SK-N-SH treated with all-trans-retinoic acid at 6 μM for 48 hours (cell line): ENCODE measurements around the gene DDX39A.

Experiments used
- ATAC-seq: fragments of 200-7000 bp; cut with Tn5 transposase; 3 replicates; pipeline ENCODE4 v1.9.1; 2020; ENCODE audit warnings: mild to moderate bottlenecking, moderate library complexity
- ARNTL ChIP-seq: fragments of 450-650 bp; formaldehyde crosslinking; IDR thresholded peaks from 2 replicates; pipeline ENCODE4 v1.5.0; 2020; ENCODE audit warnings: low read depth, mild to moderate bottlenecking, moderate library complexity, borderline replicate concordance
- BACH2 ChIP-seq: fragments of 250-450 bp; sonication (Bioruptor Pico); IDR thresholded peaks from 2 replicates; pipeline ENCODE4 v1.9.0; 2021; ENCODE audit warnings: mild to moderate bottlenecking, borderline replicate concordance
- CREB5 ChIP-seq: fragments of 250-450 bp; sonication (Bioruptor Pico); IDR thresholded peaks from 2 replicates; pipeline ENCODE4 v1.5.1; 2020; ENCODE audit warnings: low read depth, mild to moderate bottlenecking, moderate library complexity
- CSDC2 ChIP-seq: fragments of 250-450 bp; sonication (Bioruptor Pico); IDR thresholded peaks from 2 replicates; pipeline ENCODE4 v1.5.0; 2020; ENCODE audit warnings: mild to moderate bottlenecking, moderate library complexity
- CSRNP3 ChIP-seq: fragments of 250-450 bp; sonication (Bioruptor Pico); IDR thresholded peaks from 2 replicates; pipeline ENCODE4 v1.5.1; 2021; ENCODE audit warnings: mild to moderate bottlenecking, moderate library complexity
- ESRRG ChIP-seq: fragments of 250-450 bp; sonication (Bioruptor Pico); IDR thresholded peaks from 2 replicates; pipeline ENCODE4 v1.6.1; 2021; ENCODE audit warnings: mild to moderate bottlenecking
- GLIS3 ChIP-seq: fragments of 250-450 bp; sonication (Bioruptor Pico); IDR thresholded peaks from 2 replicates; pipeline ENCODE4 v1.5.0; 2020; ENCODE audit warnings: mild to moderate bottlenecking, moderate library complexity
- ISL1 ChIP-seq: fragments of 250-450 bp; sonication (Bioruptor Pico); IDR thresholded peaks from 2 replicates; pipeline ENCODE4 v2.1.2; 2022; ENCODE audit warnings: mild to moderate bottlenecking, moderate library complexity
- OSR1 ChIP-seq: fragments of 250-450 bp; sonication (Bioruptor Pico); IDR thresholded peaks from 2 replicates; pipeline ENCODE4 v1.8.0; 2022; ENCODE audit warnings: moderate library complexity, mild to moderate bottlenecking, inconsistent platforms
- POU6F1 ChIP-seq: fragments of 250-450 bp; sonication (Bioruptor Pico); IDR thresholded peaks from 2 replicates; pipeline ENCODE4 v1.8.0; 2021; ENCODE audit warnings: low read depth, mild to moderate bottlenecking, moderate library complexity, borderline replicate concordance
- PPARA ChIP-seq: fragments of 250-450 bp; sonication (Bioruptor Pico); IDR thresholded peaks from 2 replicates; pipeline ENCODE4 v1.5.0; 2020; ENCODE audit warnings: mild to moderate bottlenecking, borderline replicate concordance
- SNAI2 ChIP-seq: fragments of 250-450 bp; sonication (Bioruptor Pico); IDR thresholded peaks from 2 replicates; pipeline ENCODE4 v1.5.0; 2020; ENCODE audit warnings: mild to moderate bottlenecking, moderate library complexity
- TCF4 ChIP-seq: fragments of 250-450 bp; sonication (Bioruptor Pico); IDR thresholded peaks from 2 replicates; pipeline ENCODE4 v1.8.0; 2021; ENCODE audit warnings: mild to moderate bottlenecking, moderate library complexity, borderline replicate concordance
- TOX ChIP-seq: fragments of 250-450 bp; sonication (Bioruptor Pico); IDR thresholded peaks from 2 replicates; pipeline ENCODE4 v1.8.0; 2021; ENCODE audit warnings: mild to moderate bottlenecking, moderate library complexity, borderline replicate concordance
- TSHZ2 ChIP-seq: fragments of 250-450 bp; sonication (Bioruptor Pico); IDR thresholded peaks from 2 replicates; pipeline ENCODE4 v1.5.0; 2020; ENCODE audit warnings: mild to moderate bottlenecking, moderate library complexity
- ZC3H10 ChIP-seq: fragments of 250-450 bp; sonication (Bioruptor Pico); IDR thresholded peaks from 2 replicates; pipeline ENCODE4 v1.5.1; 2021; ENCODE audit warnings: mild to moderate bottlenecking, moderate library complexity
- ZFP3 ChIP-seq: fragments of 250-450 bp; sonication (Bioruptor Pico); IDR thresholded peaks from 2 replicates; pipeline ENCODE4 v1.5.0; 2020; ENCODE audit warnings: mild to moderate bottlenecking, moderate library complexity
- ZFP30 ChIP-seq: fragments of 450-650 bp; formaldehyde crosslinking; IDR thresholded peaks from 2 replicates; pipeline ENCODE4 v1.5.0; 2022; ENCODE audit warnings: mild to moderate bottlenecking, moderate library complexity
- ZNF565 ChIP-seq: fragments of 450-650 bp; formaldehyde crosslinking; conservative IDR thresholded peaks from 2 replicates; pipeline ENCODE4 v1.5.0; 2020; ENCODE audit warnings: low read depth, mild to moderate bottlenecking, moderate library complexity
- ZNF70 ChIP-seq: fragments of 450-650 bp; formaldehyde crosslinking; IDR thresholded peaks from 2 replicates; pipeline ENCODE4 v1.5.0; 2020; ENCODE audit warnings: mild to moderate bottlenecking, moderate library complexity

The DDX39A gene

GRCh38 chr19:14410091-14411051, 8.8 kb downstream of the DDX39A start:
- no peak for ATAC-seq
- TF ChIP-seq ZNF70 = no peak
- TF ChIP-seq ZFP3 (CRISPR knock-in tag) = no peak
- TF ChIP-seq ZNF565 (CRISPR knock-in tag) = no peak
- TF ChIP-seq GLIS3 (CRISPR knock-in tag) = no peak
- no peak for TF ChIP-seq ISL1
- no peak for TF ChIP-seq CREB5 (CRISPR knock-in tag)
- TF ChIP-seq CSRNP3 (CRISPR knock-in tag) = no peak
- TF ChIP-seq PPARA (CRISPR knock-in tag) = no peak
- TF ChIP-seq BACH2 = no peak
- no peak for TF ChIP-seq ESRRG (CRISPR knock-in tag)
- no peak for TF ChIP-seq OSR1 (CRISPR knock-in tag)
- TF ChIP-seq ZFP30 = no peak
- no peak for TF ChIP-seq POU6F1 (CRISPR knock-in tag)
- TF ChIP-seq TOX (CRISPR knock-in tag) = no peak
- no peak for TF ChIP-seq ARNTL (CRISPR knock-in tag)
- no peak for TF ChIP-seq TSHZ2 (CRISPR knock-in tag)
- TF ChIP-seq SNAI2 (CRISPR knock-in tag) = no peak
- no peak for TF ChIP-seq TCF4 (CRISPR knock-in tag)
- TF ChIP-seq ZC3H10 (CRISPR knock-in tag) = no peak

GRCh38 chr19:14409146-14410023, 9.8 kb downstream of the DDX39A start:
- ATAC-seq = no peak
- TF ChIP-seq CREB5 (CRISPR knock-in tag) (no peak), ZFP30 (no peak), TOX (CRISPR knock-in tag) (no peak), ZFP3 (CRISPR knock-in tag) (no peak), ZNF70 (no peak), ZC3H10 (CRISPR knock-in tag) (no peak), TCF4 (CRISPR knock-in tag) (no peak), PPARA (CRISPR knock-in tag) (no peak), ZNF565 (CRISPR knock-in tag) (no peak), TSHZ2 (CRISPR knock-in tag) (no peak), POU6F1 (CRISPR knock-in tag) (no peak), ISL1 (no peak), BACH2 (no peak), SNAI2 (CRISPR knock-in tag) (no peak), CSDC2 (CRISPR knock-in tag) (no peak), ARNTL (CRISPR knock-in tag) (no peak)
